Measurements from ENCODE around the gene WASF3.
A peak's percentile ranks its signal among the peaks of the same experiment; 100 is the strongest.

WASF3 gene

DNA sequence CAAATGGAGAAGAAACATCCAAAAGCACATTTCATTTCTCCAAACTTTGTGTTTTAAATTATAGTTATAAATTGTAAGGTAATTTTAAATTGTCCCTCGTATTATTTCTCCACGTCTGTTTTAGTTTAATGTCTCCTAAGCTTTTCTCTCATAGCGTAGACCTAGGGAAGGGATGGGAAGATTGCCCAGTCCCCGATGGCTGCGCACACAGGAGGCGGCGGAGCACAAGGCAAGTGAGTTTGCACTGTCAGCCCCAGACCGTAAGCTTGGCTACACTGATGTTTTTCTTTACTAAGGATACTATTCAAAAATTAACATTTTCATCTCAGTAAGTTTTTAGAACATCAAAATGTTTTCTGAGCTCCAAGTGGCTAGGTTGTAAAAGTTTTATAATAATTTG, 130.8 kb downstream of the WASF3 start:
- no peak overlapping the region for H3K18ac ChIP-seq (ENCODE audit: low read depth in 1 of 2, low read length in 2 of 2)

DNA sequence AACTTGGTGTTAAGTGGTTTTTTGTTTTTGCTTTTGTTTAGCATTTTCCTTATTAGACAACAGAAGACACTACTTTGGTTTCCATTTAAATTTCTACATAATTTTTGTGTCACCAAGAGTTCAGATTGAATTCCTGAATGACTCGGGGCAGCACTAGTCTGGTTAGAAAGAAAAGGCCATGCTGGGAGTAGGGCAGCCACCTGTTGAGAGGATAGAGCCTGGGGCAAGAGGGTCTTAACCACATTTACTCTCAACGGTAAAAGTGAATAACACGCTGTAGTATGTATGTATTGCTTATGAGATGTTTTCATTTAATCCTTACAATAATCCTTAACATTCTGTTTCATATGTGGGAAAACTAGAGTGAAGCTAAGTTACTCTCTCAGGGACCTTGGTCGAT, 131.5 kb downstream of the WASF3 start:
- H3K14ac ChIP-seq (ENCODE audit: low read length in 2 of 2), result no peak overlapping the region
- no peak overlapping the region for H3K4me3 ChIP-seq (ENCODE audit: insufficient read depth in 1 of 2, low read depth in 1 of 2, low read length in 2 of 2)
- H3K4ac ChIP-seq (ENCODE audit: low read depth in 1 of 2, low read length in 2 of 2), result no peak overlapping the region
- peaks cover 11% of the 10 kb centered on the region for H3K9me3 ChIP-seq (ENCODE audit: control insufficient read depth, low read length)
- H4K91ac ChIP-seq (ENCODE audit: low read length), result no peak overlapping the region
- 89% methylated on average over 2 of the region's 4 CpGs for WGBS
- H3K27me3 ChIP-seq (ENCODE audit: control insufficient read depth in 1 of 2, insufficient read depth in 1 of 2, low read length in 2 of 2), result no peaks in the 10 kb centered on the region
- no peak overlapping the region for H2BK120ac ChIP-seq (ENCODE audit: low read depth, low read length)
- H2BK12ac ChIP-seq (ENCODE audit: low read length in 2 of 2), result no peak overlapping the region
- no peak overlapping the region for H3K4me2 ChIP-seq (ENCODE audit: low read length, poor library complexity, severe bottlenecking)
- no peak overlapping the region for H3K18ac ChIP-seq (ENCODE audit: low read depth in 1 of 2, low read length in 2 of 2)
- no peak overlapping the region for H3K23ac ChIP-seq (ENCODE audit: low read length in 2 of 2)
- H2BK15ac ChIP-seq (ENCODE audit: low read depth, poor library complexity, severe bottlenecking), result no peak overlapping the region
- DNase-seq, result no peak
- no peak overlapping the region for H3K9ac ChIP-seq (ENCODE audit: low read length)
- no peak overlapping the region for H4K8ac ChIP-seq (ENCODE audit: low read length)
- no peak overlapping the region for H2BK5ac ChIP-seq (ENCODE audit: low read depth, low read length, poor library complexity, severe bottlenecking)
- no peak overlapping the region for H2AK5ac ChIP-seq (ENCODE audit: low read length, severe bottlenecking)
- H2AFZ ChIP-seq (ENCODE audit: low read depth, low read length), result no peak overlapping the region
- no peaks in the 10 kb centered on the region for H3K79me1 ChIP-seq (replicated peaks; ENCODE audit: low read length, poor library complexity, severe bottlenecking)
- peaks cover 25 to 78% of the 10 kb centered on the region in 2 experiments for H3K36me3 ChIP-seq (ENCODE audit: control insufficient read depth in 1 of 2, insufficient read depth in 2 of 2, low read depth in 1 of 2, low read length in 2 of 2)
- H3K27ac ChIP-seq (ENCODE audit: low read length, poor library complexity, severe bottlenecking), result no peak overlapping the region
- peaks cover 2% of the 10 kb centered on the region for H3K4me1 ChIP-seq (ENCODE audit: control insufficient read depth, insufficient read depth, low read depth, low read length)

More for the DNA sequence above, 130.8 kb downstream of the WASF3 start:
- H4K91ac ChIP-seq (ENCODE audit: low read length), result no peak overlapping the region
- H2BK5ac ChIP-seq (ENCODE audit: low read depth, low read length, poor library complexity, severe bottlenecking), result no peak overlapping the region
- no peak overlapping the region for H3K4me3 ChIP-seq (ENCODE audit: insufficient read depth in 1 of 2, low read depth in 1 of 2, low read length in 2 of 2)
- H3K9ac ChIP-seq (ENCODE audit: low read length), result peak overlapping the region; percentile 42
- no peak overlapping the region for H2BK12ac ChIP-seq (ENCODE audit: low read length in 2 of 2)
- H3K27ac ChIP-seq (ENCODE audit: low read length, poor library complexity, severe bottlenecking), result no peak overlapping the region
- no peak overlapping the region for H3K14ac ChIP-seq (ENCODE audit: low read length in 2 of 2)
- no peak overlapping the region for H2AFZ ChIP-seq (ENCODE audit: low read depth, low read length)
- H3K4me1 ChIP-seq (ENCODE audit: control insufficient read depth, insufficient read depth, low read depth, low read length), result no peaks in the 10 kb centered on the region
- no peak overlapping the region for H3K4ac ChIP-seq (ENCODE audit: low read depth in 1 of 2, low read length in 2 of 2)
- H4K8ac ChIP-seq (ENCODE audit: low read length), result peak overlapping the region; percentile 70
- WGBS, result 100% methylated on average over 5 of the region's 8 CpGs
- H3K23ac ChIP-seq (ENCODE audit: low read length in 2 of 2), result no peak overlapping the region
- no peak overlapping the region for H2BK120ac ChIP-seq (ENCODE audit: low read depth, low read length)
- H3K36me3 ChIP-seq (ENCODE audit: control insufficient read depth in 1 of 2, insufficient read depth in 2 of 2, low read depth in 1 of 2, low read length in 2 of 2), result peaks cover 27 to 82% of the 10 kb centered on the region in 2 experiments
- H3K79me1 ChIP-seq (replicated peaks; ENCODE audit: low read length, poor library complexity, severe bottlenecking), result peaks cover 1% of the 10 kb centered on the region
- H2AK5ac ChIP-seq (ENCODE audit: low read length, severe bottlenecking), result no peak overlapping the region
- H3K4me2 ChIP-seq (ENCODE audit: low read length, poor library complexity, severe bottlenecking), result no peak overlapping the region
- H3K9me3 ChIP-seq (ENCODE audit: control insufficient read depth, low read length), result peaks cover 11% of the 10 kb centered on the region
- DNase-seq, result no peak
- H2BK15ac ChIP-seq (ENCODE audit: low read depth, poor library complexity, severe bottlenecking), result no peak overlapping the region
- no peaks in the 10 kb centered on the region for H3K27me3 ChIP-seq (ENCODE audit: control insufficient read depth in 1 of 2, insufficient read depth in 1 of 2, low read length in 2 of 2)

DNA sequence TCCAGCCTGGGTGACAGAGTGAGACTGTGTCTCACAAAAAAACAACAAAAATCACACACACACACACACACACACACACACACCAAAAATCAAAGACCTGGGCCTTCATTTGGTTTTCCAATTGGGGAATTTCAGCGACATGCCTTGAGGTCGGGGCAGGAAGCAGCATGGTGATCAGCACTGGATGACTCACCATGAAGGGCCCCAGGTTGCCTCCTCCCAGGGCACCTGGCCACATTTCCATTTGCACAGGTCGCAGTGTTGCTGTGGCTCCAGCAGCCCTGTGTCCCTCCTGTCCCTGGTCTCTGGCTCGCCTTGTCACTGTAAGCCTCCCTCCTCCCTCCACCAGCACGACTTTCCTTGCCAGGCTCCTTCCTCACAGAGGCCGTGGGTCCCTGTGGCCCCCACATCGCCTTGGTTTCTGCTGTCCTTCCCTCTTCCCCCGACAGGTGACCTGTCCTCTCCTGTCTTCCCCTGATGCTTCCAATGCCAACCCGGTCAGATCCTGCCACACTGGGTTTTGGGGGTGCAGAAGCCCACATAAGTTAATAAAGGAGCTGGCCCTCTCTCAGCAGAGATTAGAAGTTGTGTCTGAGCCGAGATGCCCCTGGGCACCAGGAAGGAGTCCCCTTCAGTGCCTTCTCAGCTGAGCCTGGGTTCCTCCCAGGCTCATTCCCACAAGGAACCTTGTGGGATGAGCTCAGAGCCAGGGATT, 136.4 kb downstream of the WASF3 start:
- whole genome bisulfite sequencing, result 84% methylated on average over 10 of the region's 10 CpGs
- H2BK120ac ChIP-seq (ENCODE audit: low read depth, low read length), result no peak overlapping the region

DNA sequence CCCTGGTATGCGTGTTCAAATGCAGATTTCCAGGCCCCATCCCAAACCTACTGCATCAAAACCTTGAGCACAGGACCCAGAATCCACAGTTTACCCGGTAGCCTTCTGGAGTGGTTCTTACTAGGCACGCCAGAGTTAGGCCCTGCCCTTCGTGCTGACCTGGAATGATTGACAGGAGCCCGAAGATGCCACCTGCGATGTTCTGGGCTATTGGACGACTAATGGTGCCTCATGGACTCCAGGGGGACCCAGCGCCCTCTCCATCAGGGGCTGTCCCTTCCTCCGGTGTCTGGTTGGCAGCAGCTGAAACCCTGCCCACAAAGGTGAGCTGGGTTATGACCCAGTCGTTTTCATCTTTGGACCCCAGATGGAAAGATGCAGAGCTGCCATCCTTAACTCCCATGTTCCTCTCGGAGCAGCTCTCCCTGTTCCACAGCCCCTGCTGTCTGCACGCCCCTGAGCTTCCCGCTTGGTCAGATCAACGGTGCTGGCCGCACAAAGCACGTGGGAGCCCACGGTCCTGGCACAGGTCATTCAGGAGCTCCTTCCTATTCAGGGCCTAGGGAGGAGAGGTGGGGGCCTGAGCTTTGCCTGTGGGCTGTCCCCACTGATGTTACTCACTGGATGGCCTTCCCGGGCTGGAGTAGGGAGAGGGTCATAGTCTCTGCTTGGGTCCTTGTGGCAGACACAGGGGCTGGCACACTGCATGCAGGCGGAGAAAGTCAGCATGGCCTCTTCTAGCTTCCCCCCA, 137.3 kb downstream of the WASF3 start:
- no peak overlapping the region for H2BK120ac ChIP-seq (ENCODE audit: low read depth, low read length)
- DNase-seq, result no peak
- H3K4me2 ChIP-seq (ENCODE audit: low read length, poor library complexity, severe bottlenecking), result no peak overlapping the region
- H3K27me3 ChIP-seq (ENCODE audit: control insufficient read depth in 1 of 2, insufficient read depth in 1 of 2, low read length in 2 of 2), result no peaks in the 10 kb centered on the region
- H3K9ac ChIP-seq (ENCODE audit: low read length), result no peak overlapping the region
- H4K8ac ChIP-seq (ENCODE audit: low read length), result no peak overlapping the region
- no peak overlapping the region for H3K14ac ChIP-seq (ENCODE audit: low read length in 2 of 2)
- H3K23ac ChIP-seq (ENCODE audit: low read length in 2 of 2), result no peak overlapping the region
- H3K27ac ChIP-seq (ENCODE audit: low read length, poor library complexity, severe bottlenecking), result no peak overlapping the region
- H2BK15ac ChIP-seq (ENCODE audit: low read depth, poor library complexity, severe bottlenecking), result no peak overlapping the region
- H2AK5ac ChIP-seq (ENCODE audit: low read length, severe bottlenecking), result no peak overlapping the region
- no peak overlapping the region for H3K18ac ChIP-seq (ENCODE audit: low read depth in 1 of 2, low read length in 2 of 2)
- no peak overlapping the region for H2BK12ac ChIP-seq (ENCODE audit: low read length in 2 of 2)
- H3K9me3 ChIP-seq (ENCODE audit: control insufficient read depth, low read length), result peaks cover 8% of the 10 kb centered on the region
- H3K36me3 ChIP-seq (ENCODE audit: control insufficient read depth in 1 of 2, insufficient read depth in 2 of 2, low read depth in 1 of 2, low read length in 2 of 2), result peaks cover 6 to 21% of the 10 kb centered on the region in 2 experiments
- no peaks in the 10 kb centered on the region for H3K79me1 ChIP-seq (replicated peaks; ENCODE audit: low read length, poor library complexity, severe bottlenecking)
- no peak overlapping the region for H2AFZ ChIP-seq (ENCODE audit: low read depth, low read length)
- 93% methylated on average over 19 of the region's 19 CpGs for WGBS
- H3K4me3 ChIP-seq (ENCODE audit: insufficient read depth in 1 of 2, low read depth in 1 of 2, low read length in 2 of 2), result no peak overlapping the region
- H3K4ac ChIP-seq (ENCODE audit: low read depth in 1 of 2, low read length in 2 of 2), result no peak overlapping the region
- no peak overlapping the region for H4K91ac ChIP-seq (ENCODE audit: low read length)
- no peak overlapping the region for H2BK5ac ChIP-seq (ENCODE audit: low read depth, low read length, poor library complexity, severe bottlenecking)
- H3K4me1 ChIP-seq (ENCODE audit: control insufficient read depth, insufficient read depth, low read depth, low read length), result peaks cover 5% of the 10 kb centered on the region

More for the DNA sequence above, 136.4 kb downstream of the WASF3 start:
- no peak for DNase-seq
- Histone ChIP-seq H3K9ac (ENCODE audit: low read length) (no peak overlapping the region), H3K4me1 (ENCODE audit: control insufficient read depth, insufficient read depth, low read depth, low read length) (peaks cover 5% of the 10 kb centered on the region), H4K8ac (ENCODE audit: low read length) (no peak overlapping the region), H3K18ac (ENCODE audit: low read depth in 1 of 2, low read length in 2 of 2) (no peak overlapping the region), H2BK15ac (ENCODE audit: low read depth, poor library complexity, severe bottlenecking) (no peak overlapping the region), H3K4me3 (ENCODE audit: insufficient read depth in 1 of 2, low read depth in 1 of 2, low read length in 2 of 2) (no peak overlapping the region), H3K27ac (ENCODE audit: low read length, poor library complexity, severe bottlenecking) (no peak overlapping the region), H3K4ac (ENCODE audit: low read depth in 1 of 2, low read length in 2 of 2) (no peak overlapping the region), H3K9me3 (ENCODE audit: control insufficient read depth, low read length) (peaks cover 11% of the 10 kb centered on the region), H4K91ac (ENCODE audit: low read length) (no peak overlapping the region), H2BK12ac (ENCODE audit: low read length in 2 of 2) (no peak overlapping the region), H2AK5ac (ENCODE audit: low read length, severe bottlenecking) (no peak overlapping the region), H3K4me2 (ENCODE audit: low read length, poor library complexity, severe bottlenecking) (no peak overlapping the region), H3K36me3 (ENCODE audit: control insufficient read depth in 1 of 2, insufficient read depth in 2 of 2, low read depth in 1 of 2, low read length in 2 of 2) (peaks cover 11 to 30% of the 10 kb centered on the region in 2 experiments), H2BK5ac (ENCODE audit: low read depth, low read length, poor library complexity, severe bottlenecking) (no peak overlapping the region), H3K14ac (ENCODE audit: low read length in 2 of 2) (no peak overlapping the region), H3K23ac (ENCODE audit: low read length in 2 of 2) (no peak overlapping the region), H3K79me1 (replicated peaks; ENCODE audit: low read length, poor library complexity, severe bottlenecking) (no peaks in the 10 kb centered on the region), H2AFZ (ENCODE audit: low read depth, low read length) (no peak overlapping the region), H3K27me3 (ENCODE audit: control insufficient read depth in 1 of 2, insufficient read depth in 1 of 2, low read length in 2 of 2) (no peaks in the 10 kb centered on the region)
